Measurements from ENCODE around the gene SOX21.

Gene SOX21

GRCh38 chr13:94674609-94675348, 37.6 kb downstream of the SOX21 start:
- DNase-seq: peak in 1 of 2 donors; percentile 28

GRCh38 chr13:94673851-94674250, 38.5 kb downstream of the SOX21 start:
- DNase-seq: no peak

GRCh38 chr13:94672400-94672799, 39.9 kb downstream of the SOX21 start:
- DNase-seq: no peak

GRCh38 chr13:94667190-94667589, 45.2 kb downstream of the SOX21 start:
- DNase-seq: no peak

GRCh38 chr13:94666065-94666464, 46.3 kb downstream of the SOX21 start:
- DNase-seq: no peak

- DNase-seq: no peak
Observed at GRCh38 chr13:94664889-94665288, 47.5 kb downstream of the SOX21 start.

GRCh38 chr13:94662274-94662945, 49.9 kb downstream of the SOX21 start:
- DNase-seq: no peak

DNA sequence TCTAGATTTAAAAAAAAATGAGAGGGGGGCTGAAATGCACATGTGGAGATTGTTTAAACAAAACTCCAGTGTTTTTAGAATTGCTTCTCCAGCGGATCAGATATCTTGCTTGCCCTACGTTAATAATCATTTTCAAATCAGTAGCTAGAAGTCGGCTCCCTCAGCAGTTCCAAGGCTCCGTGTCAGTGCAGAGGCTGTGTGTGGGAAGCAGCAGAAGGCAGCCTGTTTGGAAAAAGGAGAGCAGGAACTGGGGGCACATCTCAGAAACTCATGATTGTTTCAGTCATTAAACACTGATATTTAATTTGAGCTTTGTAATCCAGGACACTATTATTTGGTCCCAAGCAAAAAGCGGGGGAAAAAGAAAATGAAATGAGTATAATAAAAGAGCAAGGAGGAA, 50.9 kb downstream of the SOX21 start:
- DNase-seq: no peak

GRCh38 chr13:94660695-94661326, 51.5 kb downstream of the SOX21 start:
- no peak for DNase-seq
